GM23248 (cell line): Measurements from ENCODE around the gene VKORC1L1.
"Not testable (repeated sequence)": the region's sequence is repeated elsewhere in the genome, so short reads cannot be mapped to it uniquely, and the experiment has no call there.

Experiments
- EZH2 ChIP-seq: fragments of 200-600 bp; sonication (generic); IDR thresholded peaks from 2 replicates; pipeline ENCODE4 v1.6.1; 2018; ENCODE audit warnings: antibody characterized with exemption, mild to moderate bottlenecking; ENCODE audit not compliant: insufficient read depth, poor library complexity, severe bottlenecking
- EZH2phosphoT487 ChIP-seq: fragments of 200-600 bp; sonication (generic); IDR thresholded peaks from 2 replicates; pipeline ENCODE4 v1.6.1; 2018; ENCODE audit warnings: antibody characterized with exemption, moderate library complexity, mild to moderate bottlenecking, low read depth; ENCODE audit not compliant: insufficient read depth

- TF ChIP-seq EZH2, EZH2phosphoT487: not testable (repeated sequence)
Observed at GRCh38 chr7:65988503-65988902, 115.6 kb downstream of the VKORC1L1 start.
